HG02852 (cell line): ENCODE data around the gene KRT72.

Experiments
- ATAC-seq: cut with Tn5 transposase; IDR thresholded peaks from one replicate; pipeline ENCODE4 v1.9.1; 2021; ENCODE audit warnings: mild to moderate bottlenecking, moderate library complexity; ENCODE audit not compliant: unreplicated experiment

Gene KRT72

GRCh38 chr12:52580496-52580895, 20.8 kb downstream of the KRT72 start:
- no peak for ATAC-seq

- ATAC-seq = no peak
These were observed 21.5 kb downstream of the KRT72 start for GRCh38 chr12:52579468-52580465.

GRCh38 chr12:52578469-52578868, 22.8 kb downstream of the KRT72 start:
- ATAC-seq = no peak

GRCh38 chr12:52577316-52577715, 23.9 kb downstream of the KRT72 start:
- ATAC-seq = no peak

- ATAC-seq = no peak
These were observed 25.3 kb downstream of the KRT72 start for GRCh38 chr12:52575948-52576347.

GRCh38 chr12:52575256-52575655, 26.0 kb downstream of the KRT72 start:
- ATAC-seq = no peak

- ATAC-seq = no peak
These were observed 27.5 kb downstream of the KRT72 start, which contains the start of gene KRT74 for GRCh38 chr12:52573743-52574142. TSS of gene KRT74 (minus strand) at chr12:52573843. CDS start at chr12:52573777, 66 bp downstream.

- no peak for ATAC-seq
These were observed 28.0 kb downstream of the KRT72 start for GRCh38 chr12:52573306-52573705.

- no peak for ATAC-seq
These were observed 30.8 kb downstream of the KRT72 start for GRCh38 chr12:52570511-52570910.

- no peak for ATAC-seq
These were observed 33.2 kb downstream of the KRT72 start for GRCh38 chr12:52568111-52568510.

- ATAC-seq = no peak
These were observed 34.4 kb downstream of the KRT72 start for GRCh38 chr12:52566847-52567291.

GRCh38 chr12:52564582-52564981, 36.7 kb downstream of the KRT72 start:
- ATAC-seq = no peak

GRCh38 chr12:52561880-52562449, 39.3 kb downstream of the KRT72 start:
- ATAC-seq = no peak

- ATAC-seq = no peak
These were observed 41.3 kb downstream of the KRT72 start for GRCh38 chr12:52559979-52560378.

GRCh38 chr12:52558781-52559445, 42.4 kb downstream of the KRT72 start:
- no peak for ATAC-seq

- ATAC-seq = no peak
These were observed 43.8 kb downstream of the KRT72 start for GRCh38 chr12:52557476-52557875.

- ATAC-seq = no peak
These were observed 45.7 kb downstream of the KRT72 start for GRCh38 chr12:52555577-52555976.

GRCh38 chr12:52552681-52553195, 48.5 kb downstream of the KRT72 start, which contains the start of gene KRT71:
TSS of gene KRT71 (minus strand) at chr12:52553145. CDS start at chr12:52553077, 68 bp downstream.
- ATAC-seq = no peak

- ATAC-seq = no peak
These were observed 49.2 kb downstream of the KRT72 start for GRCh38 chr12:52552055-52552454.

- ATAC-seq = no peak
These were observed 49.9 kb downstream of the KRT72 start for GRCh38 chr12:52551216-52551865.

GRCh38 chr12:52546126-52546525, 55.1 kb downstream of the KRT72 start:
- no peak for ATAC-seq
